GM21360 (cell line): ENCODE data around the gene HCN1.
"Not testable (repeated sequence)": the region's sequence is repeated elsewhere in the genome, so short reads cannot be mapped to it uniquely, and the experiment has no call there.

Experiments
- ATAC-seq: cut with Tn5 transposase; IDR thresholded peaks from one replicate; pipeline ENCODE4 v1.9.1; 2021; ENCODE audit warnings: mild to moderate bottlenecking, moderate library complexity; ENCODE audit not compliant: unreplicated experiment

HCN1 gene

DNA sequence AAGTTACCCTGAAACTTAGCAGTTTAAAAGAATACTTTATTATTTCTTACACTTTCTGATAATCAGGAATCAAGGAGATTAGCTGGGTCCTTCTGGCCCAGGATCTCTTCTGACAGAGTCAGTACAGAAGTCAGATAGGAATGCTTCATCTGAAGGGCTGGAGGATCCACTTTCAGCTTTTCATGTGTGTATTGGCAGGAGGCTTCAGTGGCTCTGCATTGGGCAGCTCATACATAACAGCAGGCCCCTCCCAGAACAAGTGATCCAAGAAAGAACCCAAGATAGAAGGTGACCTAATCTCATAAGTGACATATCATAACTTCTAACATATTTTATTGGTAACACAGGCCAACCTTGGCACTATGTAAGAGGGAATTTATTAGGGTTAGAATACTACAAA lies 258.4 kb downstream of the HCN1 start:
- no peak for ATAC-seq

DNA sequence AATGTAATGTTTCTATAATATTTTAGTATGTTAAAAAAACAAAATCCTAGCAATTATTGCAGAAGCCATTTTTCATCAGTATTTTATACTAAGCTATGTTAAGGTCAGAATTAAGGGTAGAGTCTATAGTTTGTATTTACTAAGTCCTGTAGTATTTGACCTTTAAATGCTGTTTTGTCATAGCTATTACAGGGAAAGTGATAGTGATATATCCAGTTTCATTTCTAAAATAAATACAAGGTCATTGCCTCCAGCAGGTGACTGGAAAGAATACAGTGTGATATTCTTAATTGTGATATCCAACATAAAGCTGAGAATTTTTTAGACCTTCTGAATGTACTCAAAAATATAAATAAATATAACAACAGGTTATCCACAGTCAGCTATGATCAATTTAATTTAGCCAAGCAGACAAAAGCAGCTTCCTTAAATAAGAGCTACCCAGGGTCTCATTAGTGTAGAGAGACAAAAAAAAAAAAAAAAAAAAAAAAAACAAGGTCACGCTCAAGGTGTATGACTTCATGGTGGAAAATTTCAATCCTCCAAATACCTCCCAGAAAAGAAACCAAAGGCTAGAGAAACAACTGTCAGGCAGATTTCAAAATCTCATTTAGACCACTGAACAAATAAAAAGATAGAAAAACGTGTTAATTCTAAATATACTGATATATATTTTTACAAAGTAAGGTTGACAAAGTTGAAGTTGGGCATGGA lies 278.7 kb downstream of the HCN1 start:
- ATAC-seq = no peak

DNA sequence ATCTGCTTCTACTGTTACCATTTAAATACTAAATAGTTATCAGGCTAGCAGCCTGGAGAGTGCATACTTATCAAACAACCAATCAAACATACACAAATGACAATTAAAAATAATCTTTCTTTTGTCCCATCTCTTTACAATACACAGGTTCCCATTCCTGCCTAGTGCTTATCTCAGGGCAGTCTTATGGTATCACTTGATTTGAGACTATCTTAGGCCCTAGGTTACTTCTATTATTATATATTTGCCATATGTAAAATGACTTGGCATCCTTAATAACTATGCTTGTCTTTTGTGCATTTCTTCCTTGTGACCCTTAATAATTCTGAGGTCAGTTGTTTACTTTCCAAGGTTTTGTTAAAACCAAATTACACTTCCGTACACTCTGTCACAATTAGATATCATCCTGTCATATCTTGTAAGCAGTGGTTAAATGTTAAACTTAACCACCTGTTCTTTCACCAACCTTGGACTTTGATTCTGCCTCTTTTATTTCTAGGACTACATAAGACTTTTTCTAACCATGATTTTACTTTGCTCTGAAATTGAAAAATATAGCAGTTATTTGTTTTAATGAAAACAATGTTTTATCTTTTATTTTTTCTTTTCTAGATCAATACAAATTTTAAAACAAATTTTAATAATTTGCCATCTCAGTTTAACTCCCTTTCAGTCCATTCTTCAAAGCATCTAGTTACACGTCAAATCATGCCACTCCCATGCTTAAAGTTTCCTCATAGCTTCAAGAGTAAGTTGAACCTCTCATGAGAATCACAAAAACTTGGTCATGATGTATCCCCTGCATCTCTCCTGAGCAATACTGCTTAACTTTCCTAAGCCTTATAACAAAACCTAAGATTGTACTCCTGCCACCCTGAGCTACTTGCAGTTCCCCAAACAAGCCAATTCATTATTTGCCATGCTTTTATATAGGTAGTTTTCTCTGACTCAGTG lies 281.3 kb downstream of the HCN1 start:
- no peak for ATAC-seq

DNA sequence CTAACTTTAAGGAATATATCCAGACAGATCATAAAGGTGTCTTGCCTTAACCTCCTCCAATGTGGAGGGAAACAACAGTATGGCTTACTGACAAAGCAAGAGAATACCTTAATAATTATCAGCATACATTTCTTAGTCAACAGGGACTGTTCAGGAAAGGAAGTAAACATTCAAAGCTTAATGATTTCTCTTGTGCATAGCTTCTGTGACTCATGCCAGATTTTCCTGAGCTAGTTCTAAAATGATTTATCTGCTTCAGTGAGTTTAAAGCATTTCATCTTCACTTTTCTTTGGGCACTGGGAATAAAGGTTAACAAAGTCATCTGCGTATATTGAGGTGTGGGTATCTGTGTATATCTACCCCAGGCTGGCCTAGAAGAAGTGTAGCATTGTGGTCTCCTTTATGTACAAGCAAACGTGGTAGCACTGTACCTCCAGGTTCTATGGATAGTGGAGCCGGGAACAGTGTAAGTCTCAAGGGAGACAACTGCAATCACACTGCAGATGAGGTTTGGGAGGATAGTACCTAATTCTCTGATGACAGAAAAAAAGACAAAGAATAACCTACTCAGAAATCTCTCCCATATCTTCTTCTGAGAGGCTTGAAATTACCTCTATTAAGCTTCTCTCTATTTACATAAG lies 284.1 kb downstream of the HCN1 start:
- ATAC-seq = no peak

DNA sequence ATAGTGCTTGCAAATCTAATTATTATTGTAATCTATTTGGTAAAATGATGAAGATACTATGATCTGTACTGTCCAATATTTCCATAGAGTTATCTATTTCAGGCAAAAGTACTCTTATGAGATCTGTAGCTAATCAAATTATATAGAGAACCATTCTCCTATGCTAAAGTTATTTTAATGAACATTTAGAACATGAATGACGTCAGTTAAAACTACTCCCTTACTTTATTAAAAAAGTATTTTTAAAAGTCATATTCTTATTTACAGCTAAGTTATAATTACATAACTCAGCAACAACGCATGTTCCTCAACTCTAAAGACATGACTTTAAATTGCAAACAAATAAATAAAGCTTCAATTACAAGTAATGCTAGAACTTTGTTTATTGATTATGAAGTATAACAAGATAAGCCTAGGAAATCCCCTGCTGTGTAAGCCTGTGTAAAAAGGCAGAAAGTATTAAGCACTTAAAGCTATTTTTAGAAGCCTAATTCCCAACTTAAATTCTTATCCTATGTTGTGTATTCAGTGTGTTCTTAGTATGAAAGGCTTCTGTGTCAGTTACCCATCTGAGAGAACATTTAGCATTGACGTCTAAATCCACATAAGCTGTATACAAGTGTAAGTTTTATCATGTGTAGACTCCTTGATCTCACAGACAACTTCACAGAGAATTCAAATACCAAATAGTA lies 285.7 kb downstream of the HCN1 start:
- no peak for ATAC-seq

GRCh38 chr5:45408067-45408466 lies 288.1 kb downstream of the HCN1 start:
- no peak for ATAC-seq

- no peak for ATAC-seq
These were observed 293.2 kb downstream of the HCN1 start for GRCh38 chr5:45402804-45403455.

- no peak for ATAC-seq
These were observed 297.1 kb downstream of the HCN1 start for GRCh38 chr5:45399041-45399440.

GRCh38 chr5:45385321-45386058 lies 310.7 kb downstream of the HCN1 start:
- ATAC-seq = no peak

DNA sequence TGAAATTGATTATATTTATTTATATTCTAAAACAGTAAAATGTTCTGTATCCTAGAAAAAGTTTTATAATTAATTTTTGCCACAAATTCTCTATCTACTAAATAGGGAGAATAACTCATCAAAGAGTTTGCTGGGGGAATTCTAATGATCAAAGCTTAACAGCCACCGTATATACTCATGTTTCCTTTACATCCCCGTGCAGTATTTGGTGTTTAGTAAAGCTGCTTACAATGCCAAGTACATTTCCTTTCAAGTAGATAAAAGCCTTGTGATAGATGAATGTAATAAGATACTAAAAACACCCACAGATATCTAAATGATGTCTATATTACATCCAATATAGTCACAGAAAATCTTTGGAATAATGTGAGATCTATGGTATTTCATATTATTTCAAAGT lies 312.2 kb downstream of the HCN1 start:
- ATAC-seq = no peak

GRCh38 chr5:45382583-45382982 lies 313.6 kb downstream of the HCN1 start:
- no peak for ATAC-seq

- no peak for ATAC-seq
These were observed 319.8 kb downstream of the HCN1 start for GRCh38 chr5:45376417-45376816.

- no peak for ATAC-seq
These were observed 323.6 kb downstream of the HCN1 start for GRCh38 chr5:45372629-45373028.

GRCh38 chr5:45371423-45371822 lies 324.8 kb downstream of the HCN1 start:
- ATAC-seq = not testable (repeated sequence)

DNA sequence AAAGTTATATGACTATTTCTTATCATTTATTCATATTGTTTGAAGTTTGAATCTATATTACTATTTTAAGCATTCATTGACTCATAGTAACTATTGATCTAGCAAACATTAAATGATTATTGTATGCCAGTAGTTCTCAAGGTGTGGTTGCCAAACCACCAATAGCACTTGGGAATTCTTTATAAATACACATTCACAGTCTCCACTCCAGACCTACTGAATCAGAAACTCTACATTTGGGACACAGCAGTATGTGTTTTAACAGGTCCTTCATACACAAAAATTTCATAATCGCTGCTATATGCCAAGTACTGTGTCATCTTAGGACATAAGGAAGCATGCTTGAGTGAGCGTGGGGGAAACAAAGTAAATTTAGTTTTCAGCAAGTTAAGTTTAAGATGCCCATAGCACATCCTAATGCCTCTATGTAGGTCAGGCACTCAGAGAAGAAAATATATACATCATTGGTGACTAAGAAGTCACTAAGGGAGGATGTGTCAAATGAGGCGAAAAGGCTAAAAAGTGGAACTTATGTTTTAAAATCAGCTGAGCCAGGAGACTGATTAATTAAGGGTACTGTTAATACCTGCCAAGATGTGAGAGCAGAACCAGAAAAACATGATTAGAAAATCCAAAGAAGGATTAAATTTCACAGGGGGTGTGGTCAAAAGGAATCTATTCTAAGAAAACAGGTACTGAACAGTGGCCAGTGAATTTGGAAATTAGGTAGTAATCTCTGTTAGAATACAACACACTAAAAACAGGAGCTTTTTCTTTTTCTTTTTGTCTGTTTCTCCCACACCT lies 340.8 kb downstream of the HCN1 start:
- no peak for ATAC-seq

DNA sequence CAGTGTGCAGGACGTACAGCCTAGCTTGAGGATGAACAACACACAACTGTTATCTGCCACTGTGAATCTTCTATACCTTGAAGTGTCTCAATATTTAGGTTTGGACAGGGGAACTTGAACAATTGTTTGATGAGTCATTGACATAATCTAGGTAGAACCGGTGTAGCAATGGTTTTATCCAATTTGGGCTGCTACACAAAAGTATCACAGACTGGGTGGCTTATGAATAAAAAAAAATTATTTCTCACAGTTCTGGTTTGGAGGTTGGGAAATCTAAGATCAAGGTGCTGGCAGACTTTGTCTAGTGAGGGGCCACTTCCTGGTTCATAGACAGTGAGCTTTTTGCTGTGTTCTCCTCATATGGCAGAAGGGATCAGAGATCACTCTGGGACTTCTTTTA lies 359.7 kb downstream of the HCN1 start:
- no peak for ATAC-seq

DNA sequence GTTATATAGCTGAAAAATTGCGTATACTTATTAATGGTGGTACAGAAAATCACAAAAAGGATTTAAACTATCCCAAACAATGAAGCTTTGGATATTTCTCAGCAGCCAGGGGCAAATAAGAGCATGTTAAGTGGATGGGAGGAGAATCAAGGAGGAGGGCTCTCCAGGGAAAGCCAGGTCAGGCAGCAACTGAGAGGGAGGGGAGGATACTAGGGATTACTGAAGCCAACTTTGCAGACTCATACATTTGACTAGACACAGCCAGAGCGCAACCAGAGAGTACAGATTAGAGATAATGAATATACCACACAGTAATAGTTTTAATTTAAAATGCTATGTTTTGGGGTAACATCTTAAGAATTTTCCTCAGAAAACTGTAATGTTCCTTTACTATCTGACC lies 360.2 kb downstream of the HCN1 start:
- no peak for ATAC-seq

DNA sequence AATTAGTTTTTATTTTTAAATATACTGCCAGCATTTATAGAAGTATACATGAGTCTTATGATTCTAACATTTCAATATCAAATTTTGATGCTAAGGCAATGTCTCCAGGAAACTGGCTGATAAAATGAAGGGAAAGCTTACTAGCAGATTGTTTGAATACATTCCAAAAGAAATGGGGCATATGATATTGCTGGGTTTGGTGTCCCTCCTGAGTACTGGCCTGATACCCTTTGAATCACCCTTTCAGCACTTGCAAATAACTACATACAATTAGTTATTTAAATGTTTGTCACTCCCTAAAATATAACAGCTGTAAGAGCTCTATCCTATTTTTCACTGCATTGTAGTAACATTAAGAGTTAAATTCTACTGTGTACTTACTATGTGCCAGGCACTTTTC lies 360.8 kb downstream of the HCN1 start:
- no peak for ATAC-seq

DNA sequence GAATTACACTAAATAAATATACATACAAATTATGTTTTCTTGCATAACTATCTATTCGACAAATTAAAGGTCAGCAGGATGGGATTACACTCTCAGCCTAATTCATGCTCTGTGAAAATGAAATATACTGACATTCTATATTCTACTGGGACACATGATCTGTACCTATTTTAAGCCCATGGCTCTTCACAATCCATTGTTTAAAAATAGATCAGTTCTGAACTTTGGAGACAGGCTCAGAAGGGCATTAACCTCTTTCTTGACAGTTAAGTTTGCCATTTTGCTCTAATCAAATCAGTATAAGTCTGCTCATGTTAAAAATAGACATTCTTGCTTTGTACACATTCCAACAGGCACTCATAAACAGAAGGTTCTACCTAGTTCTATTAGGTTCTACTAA lies 361.2 kb downstream of the HCN1 start:
- no peak for ATAC-seq
